ENCODE measurements around the gene NOXO1.
"Not testable (repeated sequence)": the region's sequence is repeated elsewhere in the genome, so short reads cannot be mapped to it uniquely, and the experiment has no call there.

The NOXO1 gene

DNA sequence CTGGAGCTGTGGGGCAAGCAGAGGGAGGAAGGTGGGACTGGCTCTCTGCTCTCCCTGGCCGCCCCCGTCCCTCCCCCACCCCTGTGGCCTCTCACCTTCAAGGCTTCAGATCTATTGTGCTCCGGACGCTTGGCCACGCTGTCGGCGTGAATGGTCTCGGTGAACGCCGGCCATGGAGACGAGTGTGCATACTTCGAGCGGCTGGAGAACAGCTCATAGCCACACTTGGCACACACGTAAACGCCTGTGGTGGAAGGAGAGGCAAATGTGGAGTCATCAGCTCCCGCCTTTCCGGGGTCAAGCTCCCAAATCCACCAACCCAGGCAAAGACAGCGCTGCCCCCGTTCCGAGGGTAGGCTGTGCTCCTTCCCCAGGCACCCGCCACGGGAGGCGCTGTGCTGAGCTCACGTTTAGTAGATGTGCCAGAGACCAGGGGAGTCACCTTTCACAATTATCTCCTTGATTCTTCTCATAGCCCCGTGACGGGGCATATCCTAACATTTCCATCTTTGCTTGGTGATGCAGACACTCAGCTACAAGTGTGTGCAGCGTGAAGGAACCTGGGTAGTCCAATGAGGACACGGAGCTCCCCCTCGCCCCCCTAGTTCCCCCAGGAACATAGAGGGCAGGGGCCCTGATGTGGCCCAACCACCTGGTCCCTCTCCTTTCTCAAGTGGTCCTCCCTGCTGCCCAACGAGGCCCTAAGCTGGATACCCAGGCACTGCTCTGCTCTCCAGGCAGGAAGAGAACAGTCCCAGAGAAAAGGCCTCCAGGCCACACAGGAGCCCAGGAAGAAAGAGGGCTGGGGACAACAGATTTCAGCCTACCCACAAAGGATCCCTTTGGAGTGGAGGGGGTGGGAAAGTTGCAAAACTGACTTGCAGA is 39.9 kb downstream of the NOXO1 start:
- DNase-seq (ENCODE audit: low read depth), result no peak
- H3K4me3 ChIP-seq (ENCODE audit: low read depth, low read length), result peak overlapping the region; percentile 82
- TF ChIP-seq POLR2A (IDR thresholded peaks at IDR 0.05; ENCODE audit: extremely low read depth, insufficient read length), result no peak
- TF ChIP-seq, protein P1, sequence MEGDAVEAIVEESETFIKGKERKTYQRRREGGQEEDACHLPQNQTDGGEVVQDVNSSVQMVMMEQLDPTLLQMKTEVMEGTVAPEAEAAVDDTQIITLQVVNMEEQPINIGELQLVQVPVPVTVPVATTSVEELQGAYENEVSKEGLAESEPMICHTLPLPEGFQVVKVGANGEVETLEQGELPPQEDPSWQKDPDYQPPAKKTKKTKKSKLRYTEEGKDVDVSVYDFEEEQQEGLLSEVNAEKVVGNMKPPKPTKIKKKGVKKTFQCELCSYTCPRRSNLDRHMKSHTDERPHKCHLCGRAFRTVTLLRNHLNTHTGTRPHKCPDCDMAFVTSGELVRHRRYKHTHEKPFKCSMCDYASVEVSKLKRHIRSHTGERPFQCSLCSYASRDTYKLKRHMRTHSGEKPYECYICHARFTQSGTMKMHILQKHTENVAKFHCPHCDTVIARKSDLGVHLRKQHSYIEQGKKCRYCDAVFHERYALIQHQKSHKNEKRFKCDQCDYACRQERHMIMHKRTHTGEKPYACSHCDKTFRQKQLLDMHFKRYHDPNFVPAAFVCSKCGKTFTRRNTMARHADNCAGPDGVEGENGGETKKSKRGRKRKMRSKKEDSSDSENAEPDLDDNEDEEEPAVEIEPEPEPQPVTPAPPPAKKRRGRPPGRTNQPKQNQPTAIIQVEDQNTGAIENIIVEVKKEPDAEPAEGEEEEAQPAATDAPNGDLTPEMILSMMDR (IDR thresholded peaks at IDR 0.05; ENCODE audit: low read depth, low read length), result peak; percentile 18
- no peak for TF ChIP-seq MYC (IDR thresholded peaks at IDR 0.05; ENCODE audit: low read depth, low read length)

DNA sequence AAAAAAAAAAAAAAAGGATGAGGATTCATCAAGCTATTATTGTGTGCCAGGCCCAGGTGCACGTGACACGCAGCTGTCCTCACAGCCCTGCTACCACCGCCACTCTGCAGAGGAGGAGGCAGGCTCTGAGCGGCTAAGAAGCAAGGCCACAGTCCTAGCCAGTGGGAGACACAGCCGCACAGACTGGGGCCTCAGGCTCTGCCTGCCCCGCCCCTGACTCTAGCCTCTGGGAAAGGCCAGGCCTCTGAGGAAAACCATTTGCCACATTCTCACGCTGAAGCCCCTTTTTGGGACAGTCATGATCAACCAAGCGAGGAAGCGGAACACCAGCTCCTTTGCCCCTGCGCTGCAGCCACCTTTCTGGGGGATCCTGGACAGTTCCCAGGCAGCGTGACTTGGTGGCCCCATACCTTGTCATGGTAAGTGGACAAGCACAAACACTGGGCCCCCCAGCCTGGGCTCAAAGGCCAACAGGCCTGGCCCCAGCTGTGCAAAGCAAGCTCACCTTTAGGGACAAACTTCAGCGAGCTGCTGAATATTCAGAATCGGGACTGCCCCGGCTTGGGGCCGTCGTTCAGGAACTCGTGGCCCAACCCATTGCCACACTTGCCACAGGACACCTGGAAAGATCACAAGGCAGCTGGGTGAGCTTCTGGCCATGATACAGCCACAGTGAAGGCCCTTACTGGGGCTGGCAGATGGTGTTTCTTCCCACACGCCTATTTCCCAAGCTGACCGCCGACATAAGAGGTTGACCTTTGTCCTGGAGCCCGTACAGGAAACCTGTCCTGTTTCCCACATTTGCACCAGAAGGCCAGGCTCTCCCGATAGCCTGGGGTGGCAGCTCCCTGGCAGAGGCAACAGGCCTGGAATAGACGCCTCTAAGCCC is 40.8 kb downstream of the NOXO1 start:
- H3K4me3 ChIP-seq (ENCODE audit: low read depth, low read length), result no peak overlapping the region
- TF ChIP-seq, protein P2, sequence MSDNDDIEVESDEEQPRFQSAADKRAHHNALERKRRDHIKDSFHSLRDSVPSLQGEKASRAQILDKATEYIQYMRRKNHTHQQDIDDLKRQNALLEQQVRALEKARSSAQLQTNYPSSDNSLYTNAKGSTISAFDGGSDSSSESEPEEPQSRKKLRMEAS (IDR thresholded peaks at IDR 0.05; ENCODE audit: low read depth, low read length), result no peak
- TF ChIP-seq MYC (IDR thresholded peaks at IDR 0.05; ENCODE audit: low read depth, low read length) (no peak), POLR2A (IDR thresholded peaks at IDR 0.05; ENCODE audit: extremely low read depth, insufficient read length) (no peak)
- no peak for DNase-seq (ENCODE audit: low read depth)

DNA sequence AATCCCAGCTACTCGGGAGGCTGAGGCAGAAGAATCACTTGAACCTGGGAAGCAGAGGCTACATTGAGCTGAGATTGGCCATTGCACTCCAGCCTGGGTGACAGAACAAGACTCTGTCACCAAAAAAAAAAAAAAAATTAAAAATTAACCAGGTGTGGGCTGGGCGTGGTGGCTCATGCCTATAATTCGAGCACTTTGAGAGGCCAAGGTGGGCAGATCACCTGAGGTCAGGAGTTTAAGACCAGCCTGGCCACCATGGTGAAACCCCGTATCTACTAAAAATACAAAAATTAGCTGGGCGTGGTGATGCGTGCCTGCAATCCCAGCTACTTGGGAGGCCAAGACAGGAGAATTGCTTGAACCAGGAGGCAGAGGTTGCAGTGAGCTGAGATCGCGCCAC is 41.4 kb downstream of the NOXO1 start:
- not testable (repeated sequence) for DNase-seq (ENCODE audit: low read depth); H3K4me3 ChIP-seq (ENCODE audit: low read depth, low read length)

GRCh38 chr16:1938910-1939309 is 42.4 kb downstream of the NOXO1 start:
- TF ChIP-seq MYC (IDR thresholded peaks at IDR 0.05; ENCODE audit: low read depth, low read length) (0 out of 2 replicates have a peak, but pooled peaks have one; percentile 15), POLR2A (IDR thresholded peaks at IDR 0.05; ENCODE audit: extremely low read depth, insufficient read length) (no peak)
- TF ChIP-seq, protein P1 (IDR thresholded peaks at IDR 0.05; ENCODE audit: low read depth, low read length), result no peak
- peak; percentile 63 for DNase-seq (ENCODE audit: low read depth)
- peak overlapping the region; percentile 34 for H3K4me3 ChIP-seq (ENCODE audit: low read depth, low read length)

GRCh38 chr16:1938316-1938715 is 43.0 kb downstream of the NOXO1 start:
- peak; percentile 90 for DNase-seq (ENCODE audit: low read depth)
- TF ChIP-seq POLR2A (IDR thresholded peaks at IDR 0.05; ENCODE audit: extremely low read depth, insufficient read length), result peak; percentile 31
- TF ChIP-seq, protein P1 (IDR thresholded peaks at IDR 0.05; ENCODE audit: low read depth, low read length), result no peak
- TF ChIP-seq, protein P2 (IDR thresholded peaks at IDR 0.05; ENCODE audit: low read depth, low read length), result peak; percentile 88
- peak; percentile 94 for TF ChIP-seq MYC (IDR thresholded peaks at IDR 0.05; ENCODE audit: low read depth, low read length)
- H3K4me3 ChIP-seq (ENCODE audit: low read depth, low read length), result peak overlapping the region; percentile 34

DNA sequence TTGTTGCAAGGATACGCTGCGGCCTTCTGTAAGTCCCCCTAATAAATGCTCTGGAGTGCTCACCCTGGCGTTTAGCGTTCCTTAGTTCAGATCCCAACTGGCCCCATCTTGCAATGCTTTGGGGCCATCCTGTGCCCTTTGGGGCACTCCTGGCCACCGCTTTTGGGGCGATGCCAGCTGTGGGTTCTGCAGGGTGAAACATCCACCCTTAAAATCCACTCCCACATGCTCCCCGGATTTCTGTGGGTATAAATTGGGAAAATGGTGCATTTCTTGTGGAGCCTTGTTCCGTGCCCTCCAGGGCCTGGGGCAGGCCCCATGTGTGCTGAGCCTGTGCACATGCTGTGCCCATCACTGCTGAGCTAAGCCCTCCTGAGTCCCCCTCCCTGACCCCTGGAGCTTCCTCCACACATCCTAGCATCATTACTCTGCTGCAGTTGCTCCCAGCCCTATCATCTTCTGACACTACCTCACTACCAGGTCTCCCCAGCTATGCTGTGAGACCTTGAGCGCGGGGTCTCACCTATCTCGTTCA is 44.3 kb downstream of the NOXO1 start:
- no peak for DNase-seq (ENCODE audit: low read depth)
- no peak overlapping the region for H3K4me3 ChIP-seq (ENCODE audit: low read depth, low read length)
- no peak for TF ChIP-seq POLR2A (IDR thresholded peaks at IDR 0.05; ENCODE audit: extremely low read depth, insufficient read length)
- TF ChIP-seq, protein P1 (IDR thresholded peaks at IDR 0.05; ENCODE audit: low read depth, low read length), result no peak
